Measurements from ENCODE around the gene ABLIM1.
A peak's percentile ranks its signal among the peaks of the same experiment; 100 is the strongest.

Gene ABLIM1

DNA sequence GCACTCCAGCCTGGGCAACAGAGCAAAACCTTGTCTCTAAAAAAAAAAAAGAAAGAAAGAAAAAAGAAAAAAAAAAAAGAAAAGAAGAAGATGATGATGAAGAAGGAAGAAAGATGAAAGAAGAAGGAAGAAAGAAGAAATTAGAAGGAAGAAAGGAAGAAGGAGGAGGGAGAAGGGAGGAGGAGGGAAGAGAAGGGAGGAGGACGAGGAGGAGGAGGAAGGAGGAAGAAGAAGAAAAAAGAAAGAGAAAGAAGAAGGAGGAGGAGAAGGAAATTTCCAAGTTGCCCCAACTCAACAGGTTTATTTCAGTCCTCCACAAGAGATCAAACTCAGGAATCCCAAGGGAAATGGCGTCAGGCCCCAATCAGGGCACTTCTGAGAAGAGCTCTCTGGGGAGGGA lies 115.7 kb downstream of the ABLIM1 start:
- no peak for DNase-seq

- DNase-seq, result no peak
Measured at GRCh38 chr10:114541797-114542160, 116.3 kb downstream of the ABLIM1 start.

GRCh38 chr10:114541081-114541796 lies 116.8 kb downstream of the ABLIM1 start:
- peak; percentile 64 to 96 (median 78) for DNase-seq

- peak in 1 of 6 experiments; percentile 32 for DNase-seq
Measured at GRCh38 chr10:114540236-114540635, 117.8 kb downstream of the ABLIM1 start.

DNA sequence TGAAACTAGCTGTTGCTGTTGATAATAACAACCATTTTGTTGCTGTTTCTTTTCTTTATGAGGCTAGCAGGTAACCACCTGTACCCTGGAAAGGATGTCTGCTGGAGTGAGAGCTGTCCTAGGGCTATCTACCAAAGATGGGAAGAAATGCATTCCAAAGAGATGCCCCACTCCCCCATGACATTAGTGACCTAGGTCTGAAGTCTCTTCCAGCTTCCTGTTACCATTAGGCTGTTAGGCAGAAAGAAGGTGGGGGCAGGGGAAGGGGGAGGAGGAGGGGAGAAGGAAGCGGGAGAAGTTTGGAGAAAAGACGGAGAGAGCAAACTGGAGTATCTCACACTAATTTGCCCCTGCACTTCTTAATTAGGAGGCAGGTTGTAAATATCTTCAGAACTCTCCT lies 118.5 kb downstream of the ABLIM1 start:
- no peak for DNase-seq

DNA sequence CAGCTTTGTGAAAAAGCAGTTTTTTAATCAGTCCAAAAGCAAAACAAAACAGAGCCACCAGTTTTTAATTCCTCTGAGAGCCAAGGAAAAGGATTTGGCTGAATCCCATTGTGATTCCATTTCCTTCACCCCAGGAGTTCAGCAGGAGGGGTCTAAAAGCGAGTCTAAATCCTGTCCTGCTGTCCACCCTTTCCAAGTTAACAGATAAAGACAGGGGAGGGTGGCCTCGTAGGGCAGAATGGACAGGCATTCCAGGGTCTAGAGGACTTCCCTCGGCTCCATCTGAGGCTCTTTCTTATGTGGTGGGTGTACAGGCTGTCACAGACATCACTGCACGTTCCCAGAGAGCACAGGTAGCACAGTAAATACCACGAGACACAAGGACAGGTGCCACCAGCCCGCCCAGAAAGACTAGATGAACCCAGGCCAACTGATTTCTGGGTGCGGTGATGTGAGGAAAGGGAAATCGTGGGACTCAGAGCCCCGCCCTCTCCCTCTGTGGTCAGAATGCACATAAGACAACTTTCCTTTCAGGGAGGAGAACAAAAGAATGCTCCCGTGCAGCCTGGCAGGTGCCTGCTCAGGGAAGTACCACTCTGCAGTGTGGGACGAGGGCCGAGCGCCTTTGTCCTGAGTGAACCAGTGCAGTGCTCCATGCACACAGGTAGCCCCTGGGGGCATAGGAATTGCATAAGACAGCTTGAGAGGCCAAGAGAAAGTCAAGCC lies 119.7 kb downstream of the ABLIM1 start:
- peak; percentile 44 to 62 (median 56) for DNase-seq

DNA sequence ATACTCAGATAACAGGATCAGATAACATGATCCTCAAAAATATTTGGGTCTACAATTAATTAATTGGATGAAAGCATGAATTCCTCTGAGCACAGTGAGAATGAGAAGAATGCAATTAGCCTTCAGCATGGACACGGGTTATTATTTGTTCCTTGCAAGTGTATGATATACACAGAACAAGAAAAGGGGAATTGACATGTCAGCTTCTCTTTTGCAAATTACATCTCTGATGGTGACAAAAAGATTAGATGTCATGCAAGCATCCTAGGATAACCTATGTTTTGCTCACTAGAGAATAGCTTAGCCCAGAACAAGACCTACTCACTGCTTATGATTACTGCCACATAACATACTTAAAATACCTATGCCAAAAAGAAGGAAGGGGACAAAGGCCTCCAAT lies 120.3 kb downstream of the ABLIM1 start:
- DNase-seq, result no peak

- no peak for DNase-seq
Measured at GRCh38 chr10:114534571-114534981, 123.5 kb downstream of the ABLIM1 start.

DNA sequence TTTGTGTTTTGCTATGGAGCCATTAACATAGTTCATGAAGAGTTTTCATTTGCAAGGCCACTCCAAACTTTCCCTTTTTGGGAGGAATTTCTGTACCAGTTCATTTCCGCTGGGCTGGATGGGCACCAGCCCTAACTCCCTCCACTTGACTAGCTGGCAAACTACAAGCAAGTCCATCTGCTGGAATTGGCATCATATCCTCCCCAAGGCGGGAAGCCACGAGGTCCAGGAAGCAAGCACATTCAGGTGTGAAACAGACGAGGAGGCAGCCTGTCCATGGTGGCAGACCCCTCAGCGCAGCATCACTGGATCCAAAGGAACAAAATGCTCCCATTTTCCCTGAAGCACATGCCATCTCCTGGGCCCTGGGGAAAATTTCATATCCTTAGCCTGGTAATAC lies 125.8 kb downstream of the ABLIM1 start:
- DNase-seq, result no peak

GRCh38 chr10:114526504-114527238 lies 131.4 kb downstream of the ABLIM1 start:
- peak; percentile 82 to 96 (median 92) for DNase-seq

- peak in 4 of 6 experiments; percentile 37 to 79 (median 73) for DNase-seq
Measured at GRCh38 chr10:114526126-114526503, 132.0 kb downstream of the ABLIM1 start.

- peak in 5 of 6 experiments; percentile 42 to 78 (median 67) for DNase-seq
Measured at GRCh38 chr10:114525368-114525949, 132.6 kb downstream of the ABLIM1 start.

DNA sequence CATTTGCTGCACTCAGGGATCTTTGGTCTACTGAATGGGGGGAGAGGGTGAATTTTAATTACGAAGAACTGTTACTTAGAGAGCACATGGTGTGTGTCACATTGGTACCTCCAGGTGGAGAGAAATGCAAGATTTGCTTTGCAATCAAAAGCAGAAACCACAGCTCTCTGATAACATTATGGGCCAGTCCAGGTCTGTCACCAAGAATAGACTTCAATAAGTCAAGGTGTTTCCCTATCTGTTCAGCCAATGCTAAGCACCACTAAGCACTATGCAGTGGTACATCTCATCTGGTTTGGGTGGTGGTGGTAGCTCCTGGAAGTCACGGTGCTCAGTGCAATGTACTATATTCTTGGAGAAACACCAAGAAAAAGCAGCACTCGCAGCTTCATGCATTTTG lies 134.2 kb downstream of the ABLIM1 start:
- peak in 1 of 6 experiments; percentile 37 for DNase-seq

DNA sequence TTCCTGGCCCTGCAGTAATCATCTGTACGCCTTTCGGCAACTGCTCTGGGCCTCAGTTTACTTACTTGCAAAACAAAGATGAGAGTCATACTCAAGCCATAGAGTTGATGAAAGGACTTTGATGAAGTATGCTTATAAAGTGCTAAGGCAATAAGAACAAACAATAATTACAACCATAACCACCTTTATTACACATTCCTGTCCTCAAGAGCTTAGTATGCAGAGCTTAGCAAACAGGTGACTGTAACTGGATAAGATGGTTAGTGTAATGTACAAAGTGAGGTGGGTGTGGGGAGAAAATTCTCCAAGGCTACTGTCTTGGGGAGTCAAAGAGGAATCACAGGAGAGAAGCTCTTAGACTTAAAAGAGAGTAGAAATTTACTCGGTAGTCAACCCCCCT lies 136.8 kb downstream of the ABLIM1 start:
- no peak for DNase-seq

DNA sequence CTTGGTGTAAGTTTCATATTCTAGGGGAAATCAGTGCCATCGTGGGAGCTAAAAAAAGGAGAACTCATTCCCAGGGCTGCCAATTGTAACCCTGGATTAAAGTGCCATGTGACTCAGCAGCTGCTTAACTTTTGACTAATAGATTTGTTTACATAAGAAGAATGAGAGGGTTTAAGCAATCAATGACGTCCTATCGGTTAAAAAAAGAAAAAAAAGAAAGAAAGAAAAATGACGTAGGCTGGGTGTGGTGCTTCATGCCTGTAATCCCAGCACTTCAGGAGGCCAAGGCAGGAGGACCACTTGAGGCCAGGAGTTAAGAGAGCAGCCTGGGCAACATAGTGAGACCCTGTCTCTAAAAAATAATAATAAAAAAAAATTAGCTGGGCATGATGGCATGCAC lies 137.6 kb downstream of the ABLIM1 start:
- peak in 2 of 6 experiments; percentile 43 to 54 for DNase-seq

DNA sequence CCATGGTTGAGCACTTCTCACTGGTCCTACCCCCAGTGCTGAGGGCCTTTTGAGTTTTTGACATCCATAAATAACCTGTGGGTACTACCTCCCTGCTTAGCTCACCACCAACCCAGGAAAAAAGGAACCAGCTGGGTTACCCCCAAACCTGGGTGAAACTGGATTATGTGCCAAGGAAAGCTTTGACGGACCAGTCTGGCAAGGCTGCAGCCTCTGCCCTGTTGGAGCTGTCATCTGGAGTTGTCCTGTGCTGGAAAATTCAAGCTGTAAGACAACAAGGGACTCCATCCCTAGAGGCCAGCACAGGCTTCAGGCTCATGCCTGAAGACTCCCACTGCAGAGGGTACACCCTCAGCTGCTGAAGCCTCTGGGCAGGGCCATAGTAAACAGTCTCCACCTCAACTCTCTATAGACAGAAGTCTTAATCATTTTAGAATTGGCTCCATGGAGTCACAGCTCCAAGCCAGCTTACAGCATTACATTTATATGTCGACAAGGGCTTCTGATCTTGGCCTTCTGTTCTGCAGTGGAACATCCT lies 138.2 kb downstream of the ABLIM1 start:
- no peak for DNase-seq

DNA sequence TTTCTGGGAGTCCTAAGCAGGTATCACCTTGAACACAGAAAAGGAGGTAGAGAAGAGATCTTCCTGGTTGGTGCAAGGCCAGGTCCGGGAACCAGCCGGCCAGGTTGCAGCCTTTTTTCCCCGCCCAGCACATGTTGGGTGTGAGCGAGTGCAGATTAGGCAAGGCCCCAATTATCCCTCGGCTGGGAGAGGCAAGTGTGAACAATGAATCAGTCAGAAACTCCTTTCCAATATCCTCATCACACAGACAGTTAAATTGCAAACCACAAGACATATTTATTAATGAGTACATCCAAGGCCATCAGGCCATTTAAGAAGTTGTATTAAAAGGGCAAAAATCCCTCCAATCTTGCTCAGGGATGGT lies 138.8 kb downstream of the ABLIM1 start:
- DNase-seq, result no peak

DNA sequence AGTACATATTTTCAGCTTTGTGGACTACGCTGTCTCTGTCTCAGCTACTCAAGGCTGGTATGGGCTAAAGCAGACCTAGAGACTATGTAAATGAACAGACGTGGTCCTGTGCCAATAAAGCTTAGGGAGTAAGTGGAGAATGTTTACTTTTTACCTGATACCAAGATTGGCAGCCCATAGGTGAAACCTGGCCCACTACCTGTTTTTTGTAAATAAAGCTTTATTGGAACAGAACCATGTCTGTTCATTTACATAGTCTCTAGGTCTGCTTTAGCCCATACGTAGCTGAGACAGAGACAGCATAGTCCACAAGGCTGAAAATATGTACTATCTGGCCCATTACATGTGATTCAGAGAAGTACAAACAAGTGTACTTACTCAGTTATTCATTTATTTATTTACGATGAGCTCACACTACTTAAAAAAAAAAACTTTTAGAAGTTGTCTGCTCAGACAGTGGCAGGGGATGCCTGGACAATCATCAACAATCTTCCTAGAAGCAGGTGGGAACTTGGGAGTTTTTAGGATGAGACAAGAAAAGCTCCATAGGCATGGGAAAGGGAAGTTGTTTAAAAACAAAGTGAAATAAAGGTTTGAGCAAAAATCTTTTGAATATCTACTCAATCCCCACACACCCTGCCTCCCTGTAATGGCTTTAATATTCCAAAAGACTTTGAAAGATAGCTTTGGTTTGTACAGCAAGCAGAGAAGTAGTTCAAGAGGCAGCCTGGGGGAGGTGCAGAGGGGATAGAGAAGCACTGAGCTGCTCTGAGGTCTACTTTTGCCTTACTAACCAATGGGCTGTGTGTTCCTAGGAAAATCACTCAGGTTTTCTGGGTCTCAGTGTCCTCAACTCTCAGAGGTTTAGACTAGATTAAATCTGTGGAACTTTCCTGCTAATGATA lies 139.4 kb downstream of the ABLIM1 start:
- no peak for DNase-seq

DNA sequence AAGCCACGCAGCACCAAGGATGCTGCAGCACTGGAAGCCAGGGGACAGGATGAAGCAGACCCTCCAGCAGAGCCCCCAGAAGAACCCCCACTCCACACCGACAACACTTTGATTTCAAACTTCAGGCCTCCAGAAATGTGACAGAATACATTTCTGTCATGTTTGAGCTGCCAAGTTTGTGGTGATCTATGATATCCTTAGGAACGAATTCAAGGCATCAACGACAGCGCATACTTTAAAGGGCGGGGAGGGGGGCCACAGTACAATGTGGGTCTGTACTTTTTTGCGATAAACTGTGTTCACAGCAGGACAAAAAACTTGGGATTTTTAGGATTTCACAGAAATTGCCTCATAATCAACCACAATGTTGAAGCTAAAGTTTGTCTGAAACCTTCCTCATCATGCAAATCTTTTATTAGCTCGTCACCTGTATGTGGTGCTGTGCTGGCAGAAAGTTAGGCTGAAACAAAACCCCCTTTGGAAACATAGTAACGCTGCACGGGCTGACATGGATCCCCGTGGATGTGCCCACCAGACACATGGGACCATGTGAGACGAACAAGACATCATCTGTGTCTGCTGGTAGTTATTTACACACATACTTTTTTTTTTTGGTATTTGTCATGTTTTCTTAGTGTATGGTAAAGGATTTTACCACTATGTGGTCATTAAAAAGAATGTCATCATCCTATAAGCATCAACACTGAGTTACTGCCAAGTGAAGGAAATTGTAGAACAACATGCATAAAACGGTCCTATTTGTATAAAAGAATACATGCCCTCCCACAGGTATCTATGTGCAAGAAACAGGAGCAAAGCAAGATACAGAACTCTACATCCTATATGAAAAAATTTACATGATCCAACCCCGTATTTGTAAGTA lies 140.5 kb downstream of the ABLIM1 start:
- DNase-seq, result no peak

- DNase-seq, result no peak
Measured at GRCh38 chr10:114516356-114516755, 141.7 kb downstream of the ABLIM1 start.

- no peak for DNase-seq
Measured at GRCh38 chr10:114515298-114515914, 142.7 kb downstream of the ABLIM1 start.
